ENCODE data around the gene SOD3.

SOD3 gene

GRCh38 chr4:24794916-24795665, at the start of gene SOD3:
TSS of gene SOD3 (plus strand) at chr4:24795573. CDS start at chr4:24799522, 3,949 bp downstream.
- peak; percentile 88 for DNase-seq

GRCh38 chr4:24747234-24747975, 48.0 kb upstream of the SOD3 start:
- no peak for DNase-seq

- no peak for DNase-seq
Measured at GRCh38 chr4:24748023-24748422, 47.4 kb upstream of the SOD3 start.

GRCh38 chr4:24748758-24749350, 46.5 kb upstream of the SOD3 start:
- DNase-seq = no peak

GRCh38 chr4:24750106-24750505, 45.3 kb upstream of the SOD3 start:
- no peak for DNase-seq

GRCh38 chr4:24751926-24752539, 43.3 kb upstream of the SOD3 start:
- DNase-seq = no peak

- DNase-seq = peak; percentile 66
Measured at GRCh38 chr4:24753519-24753918, 41.9 kb upstream of the SOD3 start.

GRCh38 chr4:24754571-24754970, 40.8 kb upstream of the SOD3 start:
- DNase-seq = no peak

- no peak for DNase-seq
Measured at GRCh38 chr4:24763631-24764297, 31.6 kb upstream of the SOD3 start.

- DNase-seq = no peak
Measured at GRCh38 chr4:24764345-24764744, 31.0 kb upstream of the SOD3 start.

- DNase-seq = no peak
Measured at GRCh38 chr4:24765376-24765988, 29.9 kb upstream of the SOD3 start.

- DNase-seq = no peak
Measured at GRCh38 chr4:24768006-24768405, 27.4 kb upstream of the SOD3 start.

GRCh38 chr4:24768604-24769003, 26.8 kb upstream of the SOD3 start:
- no peak for DNase-seq

GRCh38 chr4:24769571-24769970, 25.8 kb upstream of the SOD3 start:
- no peak for DNase-seq

GRCh38 chr4:24770032-24770584, 25.3 kb upstream of the SOD3 start:
- peak; percentile 89 for DNase-seq

- no peak for DNase-seq
Measured at GRCh38 chr4:24770667-24771066, 24.7 kb upstream of the SOD3 start.

- no peak for DNase-seq
Measured at GRCh38 chr4:24771241-24771640, 24.1 kb upstream of the SOD3 start.

- DNase-seq = no peak
Measured at GRCh38 chr4:24772061-24772705, 23.2 kb upstream of the SOD3 start.

GRCh38 chr4:24772952-24773351, 22.4 kb upstream of the SOD3 start:
- DNase-seq = no peak

GRCh38 chr4:24774452-24774851, 20.9 kb upstream of the SOD3 start:
- DNase-seq = peak; percentile 37

- DNase-seq = peak; percentile 17
Measured at GRCh38 chr4:24775032-24775605, 20.3 kb upstream of the SOD3 start.
